ENCODE data around the gene ELOB.
A peak's percentile ranks its signal among the peaks of the same experiment; 100 is the strongest.

Gene ELOB

DNA sequence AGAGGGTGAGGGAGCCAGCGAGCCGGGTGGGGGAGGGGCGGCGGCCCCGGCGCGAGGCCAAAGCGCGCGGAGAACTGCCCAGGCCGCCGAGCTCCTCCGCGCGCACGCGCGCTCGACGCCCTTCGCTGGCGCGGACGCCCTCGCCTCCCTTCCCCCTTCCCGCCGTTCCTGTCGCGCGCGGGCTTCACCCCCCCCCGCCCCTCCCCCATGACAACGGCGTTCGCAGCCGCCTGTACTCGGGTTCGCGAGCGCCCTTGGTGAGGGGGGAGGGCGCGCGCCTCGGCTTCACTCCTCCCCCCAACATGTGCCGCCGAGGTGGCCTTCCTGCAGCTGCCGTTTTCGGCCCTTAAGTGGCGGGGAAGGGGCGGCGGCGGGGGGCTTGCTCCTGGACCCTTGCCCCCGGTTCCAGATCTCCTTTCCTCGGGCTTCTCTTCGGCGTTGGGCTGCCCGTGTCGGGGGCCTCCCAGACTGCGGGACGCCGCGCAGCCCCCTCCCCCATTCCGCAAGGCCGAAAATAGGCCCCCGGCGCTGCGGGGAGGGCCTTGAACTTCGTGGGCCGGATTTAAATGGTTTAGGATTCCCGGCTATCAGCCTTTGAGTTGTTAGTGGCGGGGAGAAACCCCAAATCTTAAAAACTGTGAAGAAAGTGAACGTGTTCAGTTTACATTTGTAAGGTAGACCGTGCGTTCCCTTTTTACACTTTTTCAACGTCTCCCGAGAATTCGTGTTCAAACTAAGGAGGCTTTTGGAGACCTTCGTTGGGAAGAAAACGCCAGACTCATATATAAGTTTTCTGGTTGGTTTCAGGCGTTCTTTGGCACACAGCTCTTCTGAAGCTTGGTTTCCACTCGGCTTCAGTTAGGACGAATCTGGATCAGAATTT is 24.0 kb downstream of the ELOB start:
- Histone ChIP-seq H3K27me3 (replicated peaks in 2 of 5; ENCODE audit: control insufficient read depth in 4 of 5, insufficient read depth in 5 of 5, low read length in 4 of 5) (no peaks in the 10 kb centered on the region), H3K36me3 (ENCODE audit: control insufficient read depth in 4 of 4, insufficient read depth in 4 of 4, low read length in 3 of 4) (peaks cover 5 to 44% (median 22%) of the 10 kb centered on the region in 4 experiments), H3K27ac (ENCODE audit: insufficient read depth in 1 of 2, low read depth in 1 of 2, low read length in 2 of 2, poor library complexity in 1 of 2, severe bottlenecking in 2 of 2) (peak overlapping the region; percentile 88 to 96), H3K4me1 (ENCODE audit: control extremely low read depth in 1 of 4, control insufficient read depth in 4 of 4, insufficient read depth in 4 of 4, low read length in 3 of 4) (peaks cover 13 to 33% (median 33%) of the 10 kb centered on the region in 4 experiments), H3K9me3 (ENCODE audit: control extremely low read depth in 1 of 5, control insufficient read depth in 4 of 5, insufficient read depth in 2 of 5, low read depth in 1 of 5, low read length in 4 of 5) (no peaks in the 10 kb centered on the region), H3K4me3 (ENCODE audit: control insufficient read depth in 1 of 7, extremely low read depth in 1 of 7, insufficient read depth in 4 of 7, low read depth in 2 of 7, low read length in 6 of 7) (peak overlapping the region; percentile 66 to 98 (median 92))
- CTCF ChIA-PET, result interaction anchor here (1.2 to 1.3 kb wide), 2 partner anchors 12 to 21 kb away, joined by 3 to 4 read pairs; no protein-coding TSS in a partner anchor
- WGBS (ENCODE audit: insufficient coverage), result 0% methylated on average over 43 of the region's 82 CpGs
- POLR2A ChIA-PET, result interaction anchor here (1.6 kb wide), 1 partner anchor 25 kb away, joined by 5 read pairs; the partner anchor contains the start of gene ELOB
- peak; percentile 59 to 74 (median 74) for DNase-seq

DNA sequence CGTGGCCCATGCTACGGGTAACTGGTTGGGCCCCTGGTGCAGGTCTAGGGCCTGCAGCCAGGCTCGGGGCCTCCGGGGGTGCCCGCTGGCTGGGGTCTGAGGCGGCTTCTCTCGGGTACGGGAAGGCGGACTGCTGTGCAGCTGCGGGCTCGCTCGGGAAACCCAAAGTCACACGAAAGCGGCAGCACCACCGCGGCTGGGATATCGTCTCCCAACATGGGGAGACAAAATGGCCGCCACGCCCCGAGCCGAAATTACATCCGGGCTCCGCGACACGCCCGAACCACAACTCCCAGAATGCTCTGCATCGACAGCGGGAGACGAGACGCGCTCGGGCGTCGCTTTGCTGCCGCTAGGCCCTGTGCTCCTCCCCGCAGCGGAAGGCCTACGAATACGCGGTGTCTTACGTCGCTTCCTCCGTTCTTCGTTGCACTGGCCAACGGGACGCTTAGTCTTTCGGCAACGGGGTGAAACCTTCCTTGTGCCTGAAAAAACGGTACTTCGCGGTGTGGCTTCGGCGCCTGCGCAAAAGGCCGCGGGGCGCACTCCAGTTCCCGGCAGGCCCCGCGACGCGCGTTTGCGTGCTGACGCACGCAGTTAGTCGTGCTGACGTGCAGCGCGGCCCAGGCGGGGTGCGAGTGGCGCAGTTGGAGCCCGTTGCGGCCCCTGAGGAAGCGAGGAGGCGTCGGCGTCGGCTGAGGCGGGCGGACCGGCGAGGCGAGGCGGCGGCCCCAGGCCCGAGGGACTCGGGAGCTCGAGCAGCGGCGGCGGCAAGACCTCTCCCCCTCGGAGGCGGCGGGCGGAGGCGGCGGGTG is 24.8 kb downstream of the ELOB start, which contains the start of gene SRRM2:
Gene SRRM2 (plus strand): TSS at position 604 of the 815 bp plus-strand sequence. CDS start 3,727 bp downstream, outside the sequence.
- H3K4me1 ChIP-seq (ENCODE audit: control extremely low read depth in 1 of 4, control insufficient read depth in 4 of 4, insufficient read depth in 4 of 4, low read length in 3 of 4), result peaks cover 13 to 33% (median 33%) of the 10 kb centered on the region in 4 experiments
- H3K36me3 ChIP-seq (ENCODE audit: control insufficient read depth in 4 of 4, insufficient read depth in 4 of 4, low read length in 3 of 4), result peaks cover 0 to 36% (median 14%) of the 10 kb centered on the region in 4 experiments
- DNase-seq, result peak; percentile 97 to 99 (median 98)
- H3K27ac ChIP-seq (ENCODE audit: insufficient read depth in 1 of 2, low read depth in 1 of 2, low read length in 2 of 2, poor library complexity in 1 of 2, severe bottlenecking in 2 of 2), result peak within 1 kb of the TSS; percentile 88 to 96
- CTCF ChIA-PET, result no interaction called here
- WGBS (ENCODE audit: insufficient coverage), result 5% methylated on average over 90 of the region's 99 CpGs
- H3K9me3 ChIP-seq (ENCODE audit: control extremely low read depth in 1 of 5, control insufficient read depth in 4 of 5, insufficient read depth in 2 of 5, low read depth in 1 of 5, low read length in 4 of 5), result no peaks in the 10 kb centered on the region
- POLR2A ChIA-PET, result interaction anchor here (1.6 kb wide), 1 partner anchor 26 kb away, joined by 5 read pairs; the partner anchor contains the start of gene ELOB
- no peaks in the 10 kb centered on the region for H3K27me3 ChIP-seq (replicated peaks in 2 of 5; ENCODE audit: control insufficient read depth in 4 of 5, insufficient read depth in 5 of 5, low read length in 4 of 5)
- H3K4me3 ChIP-seq (ENCODE audit: control insufficient read depth in 1 of 7, extremely low read depth in 1 of 7, insufficient read depth in 4 of 7, low read depth in 2 of 7, low read length in 6 of 7), result peak within 1 kb of the TSS; percentile 66 to 98 (median 92)

DNA sequence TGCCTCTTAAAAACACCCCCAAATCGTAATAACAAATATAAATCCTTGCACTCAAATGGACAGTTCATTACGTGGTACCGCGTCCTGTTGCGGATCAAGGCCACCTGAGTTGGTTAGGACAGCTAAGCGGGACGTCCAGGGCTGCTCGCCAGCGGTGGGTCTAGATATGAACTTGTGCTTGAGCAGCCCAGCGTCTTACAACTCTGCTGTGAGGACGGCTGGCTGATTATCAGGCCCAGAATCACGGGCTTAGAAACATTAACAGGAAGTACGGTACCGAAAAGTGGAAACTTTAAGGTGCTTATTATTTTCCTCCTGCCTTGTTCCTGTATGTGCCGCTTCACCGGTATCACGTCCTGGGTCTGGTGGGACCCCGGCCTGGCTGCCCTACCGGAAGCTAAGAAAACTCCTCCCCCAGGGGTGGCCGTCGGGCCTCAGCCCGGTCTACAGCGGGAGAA is 25.5 kb downstream of the ELOB start:
- ChIA-PET CTCF (no interaction called here), POLR2A (no interaction called here)
- Histone ChIP-seq H3K4me3 (ENCODE audit: control insufficient read depth in 1 of 7, extremely low read depth in 1 of 7, insufficient read depth in 4 of 7, low read depth in 2 of 7, low read length in 6 of 7) (peak overlapping the region in 4 of 7 experiments; percentile 85 to 98 (median 93)), H3K9me3 (ENCODE audit: control extremely low read depth in 1 of 5, control insufficient read depth in 4 of 5, insufficient read depth in 2 of 5, low read depth in 1 of 5, low read length in 4 of 5) (no peaks in the 10 kb centered on the region), H3K27me3 (replicated peaks in 2 of 5; ENCODE audit: control insufficient read depth in 4 of 5, insufficient read depth in 5 of 5, low read length in 4 of 5) (no peaks in the 10 kb centered on the region), H3K27ac (ENCODE audit: insufficient read depth in 1 of 2, low read depth in 1 of 2, low read length in 2 of 2, poor library complexity in 1 of 2, severe bottlenecking in 2 of 2) (peak overlapping the region; percentile 88 to 96), H3K36me3 (ENCODE audit: control insufficient read depth in 4 of 4, insufficient read depth in 4 of 4, low read length in 3 of 4) (peaks cover 0 to 29% (median 9%) of the 10 kb centered on the region in 4 experiments), H3K4me1 (ENCODE audit: control extremely low read depth in 1 of 4, control insufficient read depth in 4 of 4, insufficient read depth in 4 of 4, low read length in 3 of 4) (peaks cover 13 to 33% (median 33%) of the 10 kb centered on the region in 4 experiments)
- DNase-seq, result no peak
- 86% methylated on average over 18 of the region's 23 CpGs for WGBS (ENCODE audit: insufficient coverage)

DNA sequence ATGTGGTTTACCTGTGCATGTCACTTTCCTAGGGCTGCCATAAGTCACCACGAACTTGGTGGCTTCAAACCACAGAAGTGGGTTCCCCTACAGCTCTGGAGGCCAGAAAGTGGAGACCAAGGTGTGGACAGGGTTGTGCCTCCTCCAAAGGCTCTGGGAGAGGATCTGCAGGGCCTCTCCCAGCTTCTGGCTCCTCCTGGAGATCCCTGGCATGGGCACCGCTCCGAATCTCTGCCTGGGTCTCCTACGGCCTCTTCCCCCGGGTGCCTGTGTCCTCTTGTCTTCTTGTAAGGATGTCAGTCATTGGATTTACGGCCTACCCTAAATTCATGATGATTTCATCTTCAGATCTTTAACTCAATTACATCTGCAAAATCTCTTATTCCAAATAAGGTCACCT is 27.1 kb downstream of the ELOB start:
- 87% methylated on average over 5 of the region's 6 CpGs for WGBS (ENCODE audit: insufficient coverage)
- H3K9me3 ChIP-seq (ENCODE audit: control extremely low read depth in 1 of 5, control insufficient read depth in 4 of 5, insufficient read depth in 2 of 5, low read depth in 1 of 5, low read length in 4 of 5), result no peaks in the 10 kb centered on the region
- no peak for DNase-seq
- ChIA-PET CTCF (no interaction called here), POLR2A (no interaction called here)
- peaks cover 10 to 27% (median 24%) of the 10 kb centered on the region in 4 experiments for H3K4me1 ChIP-seq (ENCODE audit: control extremely low read depth in 1 of 4, control insufficient read depth in 4 of 4, insufficient read depth in 4 of 4, low read length in 3 of 4)
- no peaks in the 10 kb centered on the region for H3K27me3 ChIP-seq (replicated peaks in 2 of 5; ENCODE audit: control insufficient read depth in 4 of 5, insufficient read depth in 5 of 5, low read length in 4 of 5)
- H3K27ac ChIP-seq (ENCODE audit: insufficient read depth in 1 of 2, low read depth in 1 of 2, low read length in 2 of 2, poor library complexity in 1 of 2, severe bottlenecking in 2 of 2), result no peak overlapping the region
- H3K4me3 ChIP-seq (ENCODE audit: control insufficient read depth in 1 of 7, extremely low read depth in 1 of 7, insufficient read depth in 4 of 7, low read depth in 2 of 7, low read length in 6 of 7), result no peak overlapping the region
- H3K36me3 ChIP-seq (ENCODE audit: control insufficient read depth in 4 of 4, insufficient read depth in 4 of 4, low read length in 3 of 4), result peaks cover 0 to 13% (median 2%) of the 10 kb centered on the region in 4 experiments

DNA sequence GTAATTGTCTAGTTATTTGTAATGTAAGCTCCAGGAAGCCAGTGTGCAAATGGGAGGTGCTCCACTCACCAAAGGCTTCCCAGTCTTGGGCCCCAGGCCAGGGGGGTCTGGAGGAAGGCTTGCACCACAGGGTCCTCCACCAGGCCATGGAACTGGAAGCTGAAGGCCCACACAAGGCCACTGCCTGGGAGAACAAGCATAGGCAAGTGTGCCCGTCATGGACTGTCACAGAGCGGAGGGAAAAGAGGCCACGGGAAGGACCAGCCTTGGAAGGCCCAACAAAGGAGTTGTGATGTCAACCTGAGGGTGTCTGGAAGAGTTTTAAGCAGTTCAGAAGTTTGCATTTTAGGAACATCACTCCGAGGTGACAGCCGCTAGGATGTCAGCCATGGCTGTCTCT is 27.6 kb downstream of the ELOB start:
- Histone ChIP-seq H3K4me1 (ENCODE audit: control extremely low read depth in 1 of 4, control insufficient read depth in 4 of 4, insufficient read depth in 4 of 4, low read length in 3 of 4) (peaks cover 5 to 22% (median 19%) of the 10 kb centered on the region in 4 experiments), H3K36me3 (ENCODE audit: control insufficient read depth in 4 of 4, insufficient read depth in 4 of 4, low read length in 3 of 4) (peaks cover 0 to 9% (median 2%) of the 10 kb centered on the region in 4 experiments), H3K27me3 (replicated peaks in 2 of 5; ENCODE audit: control insufficient read depth in 4 of 5, insufficient read depth in 5 of 5, low read length in 4 of 5) (no peaks in the 10 kb centered on the region), H3K27ac (ENCODE audit: insufficient read depth in 1 of 2, low read depth in 1 of 2, low read length in 2 of 2, poor library complexity in 1 of 2, severe bottlenecking in 2 of 2) (no peak overlapping the region), H3K9me3 (ENCODE audit: control extremely low read depth in 1 of 5, control insufficient read depth in 4 of 5, insufficient read depth in 2 of 5, low read depth in 1 of 5, low read length in 4 of 5) (no peaks in the 10 kb centered on the region), H3K4me3 (ENCODE audit: control insufficient read depth in 1 of 7, extremely low read depth in 1 of 7, insufficient read depth in 4 of 7, low read depth in 2 of 7, low read length in 6 of 7) (no peak overlapping the region)
- no peak for DNase-seq
- POLR2A ChIA-PET, result no interaction called here
- CTCF ChIA-PET, result no interaction called here
- 100% methylated on average over 5 of the region's 5 CpGs for WGBS (ENCODE audit: insufficient coverage)

DNA sequence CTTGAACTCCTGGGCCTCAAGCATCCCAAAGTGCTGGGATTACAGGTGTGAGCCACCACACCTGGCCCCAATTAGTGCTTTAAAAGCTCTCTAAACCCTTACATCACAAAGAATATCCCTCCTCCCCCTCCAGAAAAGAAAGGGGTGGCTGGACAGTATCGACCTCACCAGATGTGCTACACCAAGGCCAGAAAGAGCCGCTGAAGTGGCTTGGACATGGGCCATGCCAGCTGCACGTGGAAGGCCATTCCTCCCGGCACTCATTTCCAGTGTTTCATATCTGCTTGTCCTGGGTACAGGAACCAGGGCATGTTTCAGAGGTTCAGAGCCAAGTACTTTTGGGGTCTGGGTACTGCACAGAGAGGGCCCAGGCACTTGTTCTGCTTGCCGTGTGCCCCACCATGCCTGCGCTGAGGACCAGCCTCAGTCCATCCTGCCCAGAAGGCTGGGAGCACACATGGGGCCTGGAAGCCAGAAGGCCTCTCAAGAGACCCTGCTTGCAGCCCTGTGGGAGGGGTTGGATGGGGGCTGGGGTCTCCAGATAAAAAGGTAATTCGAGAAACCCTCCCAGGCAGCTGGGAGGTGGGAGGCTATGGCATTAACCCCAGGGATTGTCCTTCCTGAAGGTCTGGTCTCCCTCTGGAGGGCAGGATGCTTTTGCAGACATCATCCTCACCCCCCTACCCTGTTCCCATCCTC is 28.2 kb downstream of the ELOB start:
- ChIA-PET CTCF (no interaction called here), POLR2A (no interaction called here)
- no peak overlapping the region for H3K27ac ChIP-seq (ENCODE audit: insufficient read depth in 1 of 2, low read depth in 1 of 2, low read length in 2 of 2, poor library complexity in 1 of 2, severe bottlenecking in 2 of 2)
- DNase-seq, result no peak
- no peaks in the 10 kb centered on the region for H3K27me3 ChIP-seq (replicated peaks in 2 of 5; ENCODE audit: control insufficient read depth in 4 of 5, insufficient read depth in 5 of 5, low read length in 4 of 5)
- H3K4me3 ChIP-seq (ENCODE audit: control insufficient read depth in 1 of 7, extremely low read depth in 1 of 7, insufficient read depth in 4 of 7, low read depth in 2 of 7, low read length in 6 of 7), result no peak overlapping the region
- peaks cover 0 to 7% (median 2%) of the 10 kb centered on the region in 4 experiments for H3K36me3 ChIP-seq (ENCODE audit: control insufficient read depth in 4 of 4, insufficient read depth in 4 of 4, low read length in 3 of 4)
- H3K9me3 ChIP-seq (ENCODE audit: control extremely low read depth in 1 of 5, control insufficient read depth in 4 of 5, insufficient read depth in 2 of 5, low read depth in 1 of 5, low read length in 4 of 5), result no peaks in the 10 kb centered on the region
- peaks cover 4 to 17% (median 14%) of the 10 kb centered on the region in 4 experiments for H3K4me1 ChIP-seq (ENCODE audit: control extremely low read depth in 1 of 4, control insufficient read depth in 4 of 4, insufficient read depth in 4 of 4, low read length in 3 of 4)
- WGBS (ENCODE audit: insufficient coverage), result 98% methylated on average over 4 of the region's 7 CpGs

Measured in common myeloid progenitor, CD34-positive (primary cell).